Panc1 (cell line): ENCODE measurements around the gene USH1C. TPM values are rescaled to one million over a fixed set of nuclear protein-coding genes. Genes with fewer than 3 reads are reported as not detected.

Source experiments
- ATAC-seq: fragments of 200-7000 bp; cut with Tn5 transposase; 2 replicates; pipeline ENCODE4 v1.9.1; 2020; ENCODE audit warnings: mild to moderate bottlenecking, moderate library complexity
- BruUV-seq: library from RNA; stranded (reverse); fragments of 400-500 nt; replicated peaks from 2 replicates; lab custom pipeline; 2021; lab: Mats Ljungman, UMichigan
- CTCF ChIA-PET: fragments of 300-600 bp; sonication (Branson Sonifier 250); formaldehyde crosslinking; loops from one replicate; lab custom pipeline; 2022; ENCODE audit warnings: antibody characterized with exemption; lab: Charles Lee
- POLR2A ChIA-PET: fragments of 300-600 bp; sonication (Branson Sonifier 250); formaldehyde crosslinking; loops from one replicate; lab custom pipeline; 2022; ENCODE audit warnings: antibody characterized with exemption; lab: Charles Lee
- DNase-seq: peaks from one replicate; pipeline ENCODE4 v3.0.0-alpha.2; 2010; ENCODE audit warnings: low read depth, low spot score
- H3K27ac ChIP-seq: 2 replicates; pipeline ENCODE4 v1.5.1; 2011; ENCODE audit warnings: mild to moderate bottlenecking, low read length, inconsistent platforms
- H3K27me3 ChIP-seq: fragments of 200-500 bp; sonication (Bioruptor generic); 2 replicates; pipeline ENCODE4 v1.6.0; 2014; ENCODE audit warnings: low read length, inconsistent platforms; ENCODE audit not compliant: control insufficient read depth, insufficient read depth
- H3K36me3 ChIP-seq: fragments of 200-500 bp; sonication (Bioruptor generic); 2 replicates; pipeline ENCODE4 v1.5.1; 2014; ENCODE audit warnings: inconsistent platforms, mild to moderate bottlenecking, low read length, moderate library complexity; ENCODE audit not compliant: control insufficient read depth, insufficient read depth
- H3K4me1 ChIP-seq: 2 replicates; pipeline ENCODE4 v1.5.1; 2011; ENCODE audit warnings: inconsistent platforms, mild to moderate bottlenecking, low read length, moderate library complexity; ENCODE audit not compliant: control insufficient read depth, insufficient read depth
- H3K4me3 ChIP-seq, 2 experiments: 2 replicates each; pipeline ENCODE4 v1.5.1; 2011 to 2012; ENCODE audit warnings: low read depth in 2 of 2, low read length in 2 of 2, mild to moderate bottlenecking in 2 of 2, inconsistent platforms in 1 of 2, moderate library complexity in 1 of 2
- H3K9me3 ChIP-seq: fragments of 200-500 bp; sonication (Bioruptor generic); 2 replicates; pipeline ENCODE4 v1.5.1; 2014; ENCODE audit warnings: low read depth, mild to moderate bottlenecking, inconsistent platforms, low read length, moderate library complexity; ENCODE audit not compliant: control insufficient read depth, insufficient read depth
- CTCF ChIP-seq: fragments of 450-650 bp; IDR thresholded peaks from 2 replicates; pipeline ENCODE4 v1.5.1; 2017; ENCODE audit warnings: mild to moderate bottlenecking
- POLR2AphosphoS5 ChIP-seq: IDR thresholded peaks from 2 replicates; pipeline ENCODE4 v1.6.1; 2012; ENCODE audit warnings: mild to moderate bottlenecking, low read depth, low read length, moderate library complexity
- REST ChIP-seq, 2 experiments: IDR thresholded peaks; 2 replicates each; pipeline ENCODE4 v1.6.1; 2011 to 2012; ENCODE audit warnings: low read depth in 2 of 2, control low read depth in 1 of 2, low read length in 1 of 2, mild to moderate bottlenecking in 1 of 2, moderate library complexity in 1 of 2; ENCODE audit not compliant: insufficient read depth in 1 of 2
- SIN3A ChIP-seq: IDR thresholded peaks from 2 replicates; pipeline ENCODE4 v1.6.1; 2012; ENCODE audit warnings: low read depth, mild to moderate bottlenecking, low read length, moderate library complexity, borderline replicate concordance; ENCODE audit not compliant: insufficient read depth
- TCF7L2 ChIP-seq: IDR thresholded peaks from 2 replicates; pipeline ENCODE4 v1.6.1; 2011; ENCODE audit warnings: mild to moderate bottlenecking, low read depth, low read length, inconsistent platforms
- in situ Hi-C: cut with HindIII; loops from 2 replicates; pipeline ENCODE4 v1.10.0; 2016; ENCODE audit warnings: low sequenced_read_pairs, low pct_unique_long_range_greater_than_20kb
- intact Hi-C: fragments of 100-400 bp; cut with micrococcal nuclease; formaldehyde crosslinking; loops from one replicate; pipeline ENCODE4 v1.10.0; 2022; ENCODE audit not compliant: unreplicated experiment
- total RNA-seq: library from RNA; stranded (reverse); gene quantifications from one replicate; pipeline ENCODE4 v1.2.1, GENCODE V29; 2021; ENCODE audit not compliant: unreplicated experiment

Gene USH1C
- total RNA-seq, 1 experiment from 2014 or later: not detected

- POLR2A ChIA-PET: interaction anchor here (0.5 kb wide), 1 partner anchor 26 kb away, joined by 5 read pairs; no protein-coding TSS in a partner anchor
- no peak overlapping the region for H3K4me3 ChIP-seq
- in situ Hi-C loops (no loop called here), intact Hi-C loops (no loop called here)
- ATAC-seq: no peak
- CTCF ChIA-PET: no interaction called here
- no peak overlapping the region for H3K27ac ChIP-seq
- TF ChIP-seq SIN3A (no peak), CTCF (no peak), TCF7L2 (no peak), REST (IDR thresholded peaks at IDR 0.05; ENCODE audit: insufficient read depth in 1 of 2, low read depth in 2 of 2, low read length in 1 of 2) (no peak), POLR2AphosphoS5 (no peak)
- H3K36me3 ChIP-seq: no peaks in the 10 kb centered on the region
- H3K27me3 ChIP-seq: peaks cover 6% of the 10 kb centered on the region
- no peaks in the 10 kb centered on the region for H3K9me3 ChIP-seq
- BruUV-seq: no TSS peak
- H3K4me1 ChIP-seq: no peaks in the 10 kb centered on the region
- DNase-seq: no peak
These were observed 35.2 kb upstream of the USH1C start for GRCh38 chr11:17579451-17579850.

GRCh38 chr11:17578958-17579357 is 34.7 kb upstream of the USH1C start:
- CTCF ChIA-PET: no interaction called here

GRCh38 chr11:17578296-17578695 is 34.1 kb upstream of the USH1C start:
- in situ Hi-C loops: no loop called here

More at GRCh38 chr11:17578958-17579357, 34.7 kb upstream of the USH1C start:
- Histone ChIP-seq H3K27ac (no peak overlapping the region), H3K4me1 (no peaks in the 10 kb centered on the region), H3K27me3 (peaks cover 6% of the 10 kb centered on the region), H3K9me3 (no peaks in the 10 kb centered on the region), H3K36me3 (no peaks in the 10 kb centered on the region), H3K4me3 (no peak overlapping the region)
- no peak for TF ChIP-seq SIN3A
- DNase-seq (no peak), ATAC-seq (no peak)
- intact Hi-C loops (no loop called here), in situ Hi-C loops (no loop called here)
- POLR2A ChIA-PET: no interaction called here
- BruUV-seq: no TSS peak

More at GRCh38 chr11:17578296-17578695, 34.1 kb upstream of the USH1C start:
- ChIA-PET POLR2A (no interaction called here), CTCF (no interaction called here)
- Histone ChIP-seq H3K4me1 (no peaks in the 10 kb centered on the region), H3K36me3 (no peaks in the 10 kb centered on the region), H3K4me3 (no peak overlapping the region), H3K27ac (no peak overlapping the region), H3K27me3 (peaks cover under 1% of the 10 kb centered on the region; the same call in 1 of the 2 replicates), H3K9me3 (no peaks in the 10 kb centered on the region)
- ATAC-seq (no peak), DNase-seq (no peak)
- BruUV-seq: no TSS peak
- intact Hi-C loops: no loop called here
- no peak for TF ChIP-seq REST (IDR thresholded peaks at IDR 0.05; ENCODE audit: insufficient read depth in 1 of 2, low read depth in 2 of 2, low read length in 1 of 2)
- TF ChIP-seq POLR2AphosphoS5: no peak
- TF ChIP-seq TCF7L2: no peak
- TF ChIP-seq CTCF: no peak
- TF ChIP-seq SIN3A: no peak
